ENCODE data around the gene FKBP7. TPM values are rescaled to one million over a fixed set of nuclear protein-coding genes. Genes with fewer than 3 reads are reported as not detected.

The FKBP7 gene
- total and polyA plus RNA-seq, 2 of the 8 experiments (the other 6 are each of a cell fraction or from before 2014, with no cell fraction given): 3.6 to 7.0 TPM

- TF ChIP-seq USF2 (IDR thresholded peaks at IDR 0.05; ENCODE audit: low read length): no peak
- no peak for TF ChIP-seq POU5F1 (IDR thresholded peaks at IDR 0.05; ENCODE audit: low read depth, low read length)
- TF ChIP-seq ATF3 (IDR thresholded peaks at IDR 0.05; ENCODE audit: insufficient read depth, low read depth, low read length): no peak
- no peak for TF ChIP-seq SP4 (IDR thresholded peaks at IDR 0.05; ENCODE audit: low read length)
- TF ChIP-seq FOSL1 (IDR thresholded peaks at IDR 0.05; ENCODE audit: insufficient read depth, low read depth, low read length): no peak
- TF ChIP-seq YY1 (IDR thresholded peaks at IDR 0.05; ENCODE audit: low read depth, low read length): no peak
- no peak for TF ChIP-seq CHD1 (IDR thresholded peaks at IDR 0.05; ENCODE audit: low read depth, low read length)
Observed at GRCh38 chr2:178452334-178452733, 26.1 kb downstream of the FKBP7 start (continued).

Data from H1 (cell line).